H9 (cell line): ENCODE measurements around the gene NTRK2. TPM values are rescaled to one million over a fixed set of nuclear protein-coding genes. Genes with fewer than 3 reads are reported as not detected.

Source experiments
- DNase-seq: peaks from one replicate; pipeline ENCODE4 v3.0.0-alpha.2; 2017
- H2AFZ ChIP-seq: one replicate; pipeline ENCODE4 v1.6.1; 2013; ENCODE audit warnings: mild to moderate bottlenecking, low read length, control low read depth, moderate library complexity
- H2AK5ac ChIP-seq: 2 replicates; pipeline ENCODE4 v1.6.1; 2013; ENCODE audit warnings: low read length, control low read depth, mixed read lengths; ENCODE audit not compliant: insufficient read length
- H2BK120ac ChIP-seq: one replicate; pipeline ENCODE4 v1.6.1; 2013; ENCODE audit warnings: low read depth, mild to moderate bottlenecking, low read length, control low read depth, inconsistent platforms; ENCODE audit not compliant: poor library complexity, severe bottlenecking
- H2BK12ac ChIP-seq: 2 replicates; pipeline ENCODE4 v1.6.1; 2013; ENCODE audit warnings: low read length, control low read depth, mixed read lengths, low read depth; ENCODE audit not compliant: insufficient read length
- H2BK15ac ChIP-seq: 2 replicates; pipeline ENCODE4 v1.6.1; 2013; ENCODE audit warnings: low read depth, low read length, control low read depth
- H2BK20ac ChIP-seq: one replicate; pipeline ENCODE4 v1.6.1; 2013; ENCODE audit warnings: low read depth, mild to moderate bottlenecking, low read length, control low read depth, inconsistent platforms; ENCODE audit not compliant: poor library complexity, severe bottlenecking
- H2BK5ac ChIP-seq: 2 replicates; pipeline ENCODE4 v1.6.1; 2013; ENCODE audit warnings: low read length, control low read depth, mixed read lengths; ENCODE audit not compliant: insufficient read length
- H3K14ac ChIP-seq: 2 replicates; pipeline ENCODE4 v1.6.1; 2013; ENCODE audit warnings: low read length, control low read depth; ENCODE audit not compliant: insufficient read depth
- H3K18ac ChIP-seq: 2 replicates; pipeline ENCODE4 v1.6.1; 2013; ENCODE audit warnings: low read depth, mild to moderate bottlenecking, mixed read lengths, low read length, control low read depth; ENCODE audit not compliant: insufficient read length
- H3K23ac ChIP-seq: 2 replicates; pipeline ENCODE4 v1.6.1; 2013; ENCODE audit warnings: low read length, control low read depth, mixed read lengths, low read depth; ENCODE audit not compliant: insufficient read length
- H3K23me2 ChIP-seq: 2 replicates; pipeline ENCODE4 v1.6.1; 2013; ENCODE audit warnings: low read depth, mild to moderate bottlenecking, mixed read lengths, low read length, control low read depth; ENCODE audit not compliant: insufficient read length, poor library complexity, severe bottlenecking
- H3K27ac ChIP-seq: 2 replicates; pipeline ENCODE4 v1.5.1; 2013; ENCODE audit warnings: low read length, control low read depth, mixed read lengths, low read depth; ENCODE audit not compliant: insufficient read length
- H3K27me3 ChIP-seq: 2 replicates; pipeline ENCODE4 v1.6.1; 2013; ENCODE audit warnings: low read length, control low read depth, inconsistent platforms; ENCODE audit not compliant: insufficient read depth
- H3K4ac ChIP-seq: 2 replicates; pipeline ENCODE4 v1.6.1; 2013; ENCODE audit warnings: low read depth, mild to moderate bottlenecking, control low read depth, inconsistent platforms, low read length, moderate library complexity
- H3K4me1 ChIP-seq: 2 replicates; pipeline ENCODE4 v1.6.1; 2013; ENCODE audit warnings: low read length, control low read depth, inconsistent platforms; ENCODE audit not compliant: insufficient read depth
- H3K4me2 ChIP-seq: 2 replicates; pipeline ENCODE4 v1.6.1; 2013; ENCODE audit warnings: low read length, control low read depth, mixed read lengths; ENCODE audit not compliant: insufficient read length, insufficient read depth
- H3K56ac ChIP-seq: 2 replicates; pipeline ENCODE4 v1.6.1; 2013; ENCODE audit warnings: low read depth, mild to moderate bottlenecking, mixed read lengths, low read length, control low read depth; ENCODE audit not compliant: insufficient read length
- H3K79me1 ChIP-seq: 2 replicates; pipeline ENCODE4 v1.6.1; 2013; ENCODE audit warnings: low read depth, mild to moderate bottlenecking, moderate library complexity, low read length, control low read depth, inconsistent platforms; ENCODE audit not compliant: insufficient read depth, poor library complexity, severe bottlenecking
- H3K79me2 ChIP-seq: 2 replicates; pipeline ENCODE4 v1.6.1; 2013; ENCODE audit warnings: low read length, control low read depth, inconsistent platforms; ENCODE audit not compliant: insufficient read depth
- H3K9ac ChIP-seq: 2 replicates; pipeline ENCODE4 v1.6.1; 2013; ENCODE audit warnings: low read length, control low read depth, mixed read lengths; ENCODE audit not compliant: insufficient read length; ENCODE audit errors: extremely low read depth
- H3K9me3 ChIP-seq: one replicate; pipeline ENCODE4 v1.6.1; 2013; ENCODE audit warnings: low read depth, low read length, inconsistent platforms; ENCODE audit not compliant: control insufficient read depth
- H3T11ph ChIP-seq: one replicate; pipeline ENCODE4 v1.6.1; 2013; ENCODE audit warnings: mild to moderate bottlenecking, low read length, control low read depth, inconsistent platforms
- H4K20me1 ChIP-seq: one replicate; pipeline ENCODE4 v1.6.1; 2013; ENCODE audit not compliant: control insufficient read depth, insufficient read length, insufficient read depth
- H4K5ac ChIP-seq: 2 replicates; pipeline ENCODE4 v1.6.1; 2013; ENCODE audit warnings: low read depth, mild to moderate bottlenecking, mixed read lengths, low read length, control low read depth; ENCODE audit not compliant: insufficient read length
- H4K8ac ChIP-seq: replicated peaks from 2 replicates; pipeline ENCODE4 v1.6.1; 2013; ENCODE audit warnings: low read length, control low read depth, mixed read lengths, low read depth; ENCODE audit not compliant: insufficient read length
- H4K91ac ChIP-seq: 2 replicates; pipeline ENCODE4 v1.6.1; 2013; ENCODE audit warnings: low read depth, mild to moderate bottlenecking, moderate library complexity, mixed read lengths, low read length, control low read depth; ENCODE audit not compliant: insufficient read length
- H3K27ac Mint-ChIP-seq, 3 experiments: 2 replicates in 2 of 3; 3 replicates in 1 of 3; pipeline ENCODE4 v1.8.0; 2020 to 2021; ENCODE audit warnings: mixed read lengths in 3 of 3, mild to moderate bottlenecking in 1 of 3, moderate library complexity in 1 of 3
- H3K27me3 Mint-ChIP-seq: 2 replicates; pipeline ENCODE4 v1.8.0; 2021; ENCODE audit warnings: low read depth, mild to moderate bottlenecking, moderate library complexity, mixed read lengths
- H3K36me3 Mint-ChIP-seq, 3 experiments: 2 replicates in 2 of 3; 3 replicates in 1 of 3; pipeline ENCODE4 v1.8.0; 2020 to 2021; ENCODE audit warnings: low read depth in 3 of 3, mixed read lengths in 3 of 3; ENCODE audit not compliant: insufficient read depth in 1 of 3
- H3K4me1 Mint-ChIP-seq, 2 experiments: 2 replicates each; pipeline ENCODE4 v1.8.0; 2020; ENCODE audit warnings: mixed read lengths in 2 of 2
- H3K4me3 Mint-ChIP-seq, 2 experiments: 2 replicates in 1 of 2; 3 replicates in 1 of 2; pipeline ENCODE4 v1.8.0; 2020 to 2021; ENCODE audit warnings: mild to moderate bottlenecking in 2 of 2, mixed read lengths in 2 of 2, moderate library complexity in 1 of 2
- H3K9me3 Mint-ChIP-seq, 2 experiments: 2 replicates in 1 of 2; 3 replicates in 1 of 2; pipeline ENCODE4 v1.8.0; 2020; ENCODE audit warnings: mild to moderate bottlenecking in 2 of 2, mixed read lengths in 2 of 2, moderate library complexity in 1 of 2
- CTCF ChIP-seq: fragments of 200-600 bp; sonication (generic); conservative IDR thresholded peaks from 3 replicates; pipeline ENCODE4 v1.8.0; 2021; ENCODE audit warnings: antibody characterized with exemption, mild to moderate bottlenecking
- WGBS: extraction: QIAGEN DNeasy Blood & Tissue Kit; methylation state at CpG from one replicate; pipeline ENCODE4 v1.1.7; 2013; ENCODE audit warnings: missing lambda C conversion rate, low lambda C conversion rate, mixed read lengths; ENCODE audit not compliant: insufficient read length; ENCODE audit errors: extremely low coverage; 5-methylcytosine and 5-hydroxymethylcytosine counted together
- total RNA-seq: library from RNA; stranded (reverse); gene quantifications from 2 replicates; pipeline ENCODE4 v1.2.1, GENCODE V29; 2021

Gene NTRK2
- total RNA-seq, 1 experiment from 2014 or later, result 0.02 TPM

DNA sequence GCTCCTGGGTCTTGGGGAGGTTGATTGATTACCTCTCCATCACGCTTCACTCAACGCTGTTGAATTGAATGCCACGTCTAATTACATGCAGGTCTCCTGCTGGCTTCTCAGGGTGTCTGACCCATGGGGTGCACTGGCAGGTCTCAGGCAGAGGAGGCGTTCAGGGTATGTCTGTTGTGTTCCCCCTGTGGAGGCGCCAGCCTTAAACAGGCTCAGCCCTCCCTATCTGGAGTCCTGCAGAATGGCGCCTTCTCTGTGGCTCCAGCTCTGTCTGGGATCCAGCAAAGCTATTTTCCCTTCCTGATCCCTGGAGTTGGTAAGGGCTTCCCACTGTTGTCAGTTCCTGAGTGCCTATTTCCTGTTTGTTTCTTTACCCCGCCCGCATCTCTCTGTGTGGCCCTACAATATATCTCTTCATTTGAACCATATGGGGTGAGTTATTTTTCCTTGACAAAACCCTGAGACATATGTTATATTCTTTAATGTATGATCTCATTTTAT, 150.0 kb downstream of the NTRK2 start:
- H3K79me2 ChIP-seq, result no peaks in the 10 kb centered on the region
- no peak overlapping the region for H2AFZ ChIP-seq
- H2BK120ac ChIP-seq, result no peak overlapping the region
- no peaks in the 10 kb centered on the region; a peak in 1 of 7 replicates for H3K36me3 Mint-ChIP-seq
- no peak overlapping the region for H2BK5ac ChIP-seq
- no peak overlapping the region for H3K4me2 ChIP-seq
- H3K27ac ChIP-seq, result no peak overlapping the region
- no peak overlapping the region for H3T11ph ChIP-seq
- H4K20me1 ChIP-seq, result no peaks in the 10 kb centered on the region
- no peak overlapping the region for H2BK12ac ChIP-seq
- no peaks in the 10 kb centered on the region for H3K79me1 ChIP-seq
- H3K27me3 ChIP-seq, result no peaks in the 10 kb centered on the region
- no peak overlapping the region for H2BK15ac ChIP-seq
- H4K5ac ChIP-seq, result no peak overlapping the region
- H3K27me3 Mint-ChIP-seq, result peaks cover 3% of the 10 kb centered on the region; the same call in 1 of the 2 replicates
- no peak overlapping the region for H3K4ac ChIP-seq
- no peak overlapping the region; a peak in 1 of 5 replicates for H3K4me3 Mint-ChIP-seq
- no peak overlapping the region for H3K56ac ChIP-seq
- no peak overlapping the region for H3K23ac ChIP-seq
- peak; percentile 71 for DNase-seq
- H3K4me1 Mint-ChIP-seq, result peaks cover 0 to 16% of the 10 kb centered on the region in 2 experiments; a peak in 3 of 4 replicates
- H3K23me2 ChIP-seq, result no peaks in the 10 kb centered on the region
- H4K91ac ChIP-seq, result no peak overlapping the region
- no peak overlapping the region for H4K8ac ChIP-seq
- no peak overlapping the region for H2AK5ac ChIP-seq
- H3K9ac ChIP-seq, result no peak overlapping the region
- no peak overlapping the region for H3K18ac ChIP-seq
- no peak overlapping the region for H3K27ac Mint-ChIP-seq
- no peaks in the 10 kb centered on the region for H3K9me3 Mint-ChIP-seq
- no peak overlapping the region for H2BK20ac ChIP-seq
- peak; percentile 41; the same call in 2 of the 3 replicates for TF ChIP-seq CTCF
- no peak overlapping the region for H3K14ac ChIP-seq
- no CpG with 5 or more reads among the region's 8 CpGs for WGBS
- H3K4me1 ChIP-seq, result no peaks in the 10 kb centered on the region
- no peaks in the 10 kb centered on the region for H3K9me3 ChIP-seq
